GM12878 (cell line): ENCODE data around the gene TRIM56. TPM values are rescaled to one million over a fixed set of nuclear protein-coding genes. Genes with fewer than 3 reads are reported as not detected.
"Not testable (repeated sequence)": the region's sequence is repeated elsewhere in the genome, so short reads cannot be mapped to it uniquely, and the experiment has no call there.

Experiments used
- ATAC-seq: fragments of 200-7000 bp; cut with Tn5 transposase; 3 replicates; pipeline ENCODE4 v1.9.1; 2020; ENCODE audit warnings: mild to moderate bottlenecking, moderate library complexity
- BruUV-seq: library from RNA; stranded (reverse); fragments of 400-500 nt; replicated peaks from 2 replicates; lab custom pipeline; 2021; lab: Mats Ljungman, UMichigan
- CTCF ChIA-PET: fragments of 300-600 bp; sonication (Branson Sonifier 250); formaldehyde crosslinking; extraction: SDS; loops from one replicate; lab custom pipeline; 2021; ENCODE audit warnings: inconsistent platforms; lab: Yijun Ruan, JAX
- POLR2A ChIA-PET: fragments of 350-600 bp; formaldehyde crosslinking; extraction: SDS; loops from one replicate; lab custom pipeline; 2021; ENCODE audit warnings: inconsistent platforms; lab: Charles Lee
- RAD21 ChIA-PET: fragments of 300-600 bp; sonication (Branson Sonifier 250); formaldehyde crosslinking; loops from one replicate; lab custom pipeline; 2023; ENCODE audit warnings: antibody characterized with exemption; ENCODE audit not compliant: unreplicated experiment; lab: Charles Lee
- SMC1A ChIA-PET: fragments of 300-600 bp; sonication (Branson Sonifier 250); formaldehyde crosslinking; loops from one replicate; lab custom pipeline; 2023; ENCODE audit not compliant: unreplicated experiment, uncharacterized antibody; lab: Charles Lee
- DNase-seq: peaks from one replicate; pipeline ENCODE4 v3.0.0-alpha.2; 2011; ENCODE audit warnings: low read depth, low spot score
- FAIRE-seq: peaks from 3 replicates; lab custom pipeline; 2011; peaks lifted over from hg19 to GRCh38; lab: Jason Lieb, UNC
- H2AFZ ChIP-seq: 2 replicates; pipeline ENCODE4 v1.6.0; 2011; ENCODE audit warnings: low read depth, low read length, control low read depth; ENCODE audit not compliant: control insufficient read depth
- H3K27ac ChIP-seq: 2 replicates; pipeline ENCODE4 v1.5.1; 2011; ENCODE audit warnings: control low read depth; ENCODE audit not compliant: control insufficient read depth, insufficient read depth
- H3K27me3 ChIP-seq, 2 experiments: replicated peaks in 1 of 2; 2 replicates each; pipeline versions ENCODE4 v1.6.0 to v1.6.1; 2011; ENCODE audit warnings: low read length in 1 of 2; ENCODE audit not compliant: control insufficient read depth in 2 of 2, insufficient read depth in 2 of 2
- H3K36me3 ChIP-seq, 2 experiments: 2 replicates each; pipeline ENCODE4 v1.5.1; 2011; ENCODE audit warnings: low read length in 1 of 2; ENCODE audit not compliant: control insufficient read depth in 2 of 2, insufficient read depth in 2 of 2
- H3K4me1 ChIP-seq: 2 replicates; pipeline ENCODE4 v1.6.1; 2011; ENCODE audit warnings: mild to moderate bottlenecking, low read length, moderate library complexity, mixed read lengths; ENCODE audit not compliant: control insufficient read depth, insufficient read depth
- H3K4me2 ChIP-seq: 2 replicates; pipeline ENCODE4 v1.6.0; 2011; ENCODE audit warnings: control low read depth; ENCODE audit not compliant: control insufficient read depth, insufficient read depth
- H3K4me3 ChIP-seq: fragments of 200-600 bp; sonication (generic); 2 replicates; pipeline ENCODE4 v1.5.1; 2016
- H3K79me2 ChIP-seq: 2 replicates; pipeline ENCODE4 v1.6.0; 2011; ENCODE audit warnings: low read length; ENCODE audit not compliant: control insufficient read depth, insufficient read depth
- H3K9ac ChIP-seq: 2 replicates; pipeline ENCODE4 v1.8.0; 2011; ENCODE audit warnings: low read length, control low read depth, mixed read lengths; ENCODE audit not compliant: control insufficient read depth, insufficient read depth
- H3K9me3 ChIP-seq: replicated peaks from 3 replicates; pipeline ENCODE4 v1.5.1; 2011; ENCODE audit warnings: mild to moderate bottlenecking, low read length; ENCODE audit not compliant: control insufficient read depth, insufficient read depth
- H4K20me1 ChIP-seq: 2 replicates; pipeline ENCODE4 v1.6.0; 2011; ENCODE audit not compliant: control insufficient read depth, insufficient read depth
- MLLT1 ChIP-seq: fragments of 450-650 bp; IDR thresholded peaks from 2 replicates; pipeline ENCODE4 v1.6.1; 2016; ENCODE audit warnings: mild to moderate bottlenecking
- WGBS: methylation state at CpG from one replicate; pipeline ENCODE4 v1.1.6; 2016; ENCODE audit warnings: low lambda C conversion rate; ENCODE audit not compliant: insufficient replicate concordance, insufficient coverage; ENCODE audit errors: missing lambda C conversion rate; 5-methylcytosine and 5-hydroxymethylcytosine counted together
- in situ Hi-C: fragments of 300-500 bp; cut with MboI; formaldehyde crosslinking; loops from 9 replicates; pipeline ENCODE4 v1.14.3; 2018; ENCODE audit warnings: mixed read lengths
- intact Hi-C: fragments of 100-400 bp; cut with micrococcal nuclease; formaldehyde crosslinking; loops from one replicate; pipeline ENCODE4 v1.14.2; 2022; ENCODE audit not compliant: unreplicated experiment
- polyA plus RNA-seq, 11 experiments: library from polyadenylated mRNA; depleted of rRNA in 4 of 11; unstranded in 6 of 11; stranded (reverse) in 5 of 11; fragments of >200 nt; fragmentation: Nextera tagmentation in 4 of 11; fragmentation: Illumina TruSeq in 1 of 11; extraction: Ambion mirVana in 4 of 11; extraction: Trizol in 1 of 11; gene quantifications; 1 replicate in 1 of 11; 2 replicates in 10 of 11; pipeline versions ENCODE4 v1.2.1 to v1.2.3, GENCODE V29; 2011 to 2016; ENCODE audit warnings: inconsistent platforms in 2 of 11, missing spikeins in 2 of 11, low read depth in 1 of 11
- total RNA-seq, 4 experiments: library from RNA; depleted of rRNA in 3 of 4; stranded (reverse); fragments of >200 nt in 3 of 4; fragmentation: Illumina TruSeq in 1 of 4; extraction: Trizol in 1 of 4; gene quantifications; 2 replicates each; pipeline versions ENCODE4 v1.2.1 to v1.2.3, GENCODE V29; 2013 to 2021

TRIM56 gene
- total and polyA plus RNA-seq, 10 of the 15 experiments (the other 5 are each of a cell fraction or from before 2014, with no cell fraction given) = 3.2 to 37.5 (median 11.8) TPM

GRCh38 chr7:101121631-101121990, 36.3 kb downstream of the TRIM56 start:
- Histone ChIP-seq H3K4me2 (peak overlapping the region; percentile 98), H3K4me3 (peak overlapping the region; percentile 63; the same call in 1 of the 2 replicates), H3K9ac (peak overlapping the region; percentile 77), H3K27ac (peak overlapping the region; percentile 87; the same call in 1 of the 2 replicates), H2AFZ (peak overlapping the region; percentile 99), H3K4me1 (peaks cover 19% of the 10 kb centered on the region)
- RAD21 ChIA-PET = interaction anchor here (1.9 kb wide), 1 partner anchor 37 kb away, joined by 4 read pairs; the partner anchor contains the start of gene TRIM56
- H3K27me3 ChIP-seq, H3K9me3 ChIP-seq, ATAC-seq, H3K79me2 ChIP-seq, FAIRE-seq, H3K36me3 ChIP-seq, in situ Hi-C loops, H4K20me1 ChIP-seq, DNase-seq: not testable (repeated sequence)
- intact Hi-C loops = loop anchor here (5.0 kb wide), 1 partner anchor 34 kb away; the partner anchor contains the start of gene TRIM56
- TSS peak; percentile 66 for BruUV-seq
- SMC1A ChIA-PET = interaction anchor here (0.9 to 2.6 kb wide), 5 partner anchors 13 to 44 kb away, joined by 3 to 13 read pairs (median 8); no protein-coding TSS in a partner anchor
- 0 out of 2 replicates have a peak, but pooled peaks have one; percentile 15 for TF ChIP-seq MLLT1
- CTCF ChIA-PET = interaction anchor here (2.8 to 3.4 kb wide), 2 partner anchors 12 to 23 kb away, joined by 12 to 15 read pairs; no protein-coding TSS in a partner anchor
- POLR2A ChIA-PET = interaction anchor here (1.8 to 3.4 kb wide), 2 partner anchors 10 to 13 kb away, joined by 7 to 24 read pairs; no protein-coding TSS in a partner anchor
- WGBS = 71% methylated on average over 9 of the region's 9 CpGs
